ENCODE results near the gene CHMP5. TPM values are rescaled to one million over a fixed set of nuclear protein-coding genes. Genes with fewer than 3 reads are reported as not detected.

The CHMP5 gene
- total RNA-seq, 1 experiment from 2014 or later, result 63.0 TPM

GRCh38 chr9:33257276-33257675 lies 7.6 kb upstream of the CHMP5 start:
- Histone ChIP-seq H3K9me2 (ENCODE audit: insufficient read depth) (no peaks in the 10 kb centered on the region), H3K27ac (no peak overlapping the region), H2AFZ (no peak overlapping the region), H3K9me3 (ENCODE audit: insufficient read depth, low read depth) (no peaks in the 10 kb centered on the region), H3F3A (ENCODE audit: insufficient read depth, low read depth) (no peaks in the 10 kb centered on the region), H3K36me3 (ENCODE audit: low read depth) (peaks cover 15% of the 10 kb centered on the region), H3K4me1 (replicated peaks; ENCODE audit: insufficient read depth) (no peaks in the 10 kb centered on the region), H4K20me1 (ENCODE audit: insufficient read depth) (no peaks in the 10 kb centered on the region), H3K27me3 (ENCODE audit: insufficient read depth, low read depth) (no peaks in the 10 kb centered on the region), H3K79me2 (ENCODE audit: low read depth) (peaks cover 6% of the 10 kb centered on the region; the same call in 1 of the 2 replicates), H3K4me3 (no peak overlapping the region), H3K4me2 (no peak overlapping the region)
- POLR2A ChIA-PET (ENCODE audit: unreplicated experiment), result no interaction called here
- no TSS peak for BruUV-seq (replicated peaks)
- intact Hi-C loops (cut with micrococcal nuclease; ENCODE audit: unreplicated experiment), result no loop called here
- CTCF ChIA-PET, result no interaction called here
- TF ChIP-seq EZH2 (IDR thresholded peaks at IDR 0.05; ENCODE audit: low read depth), result no peak
- TF ChIP-seq CTCF (conservative IDR thresholded peaks at IDR 0.05), result no peak
- DNase-seq, result no peak

GRCh38 chr9:33260372-33260771 lies 4.5 kb upstream of the CHMP5 start:
- peaks cover 15% of the 10 kb centered on the region for H3K36me3 ChIP-seq (ENCODE audit: low read depth)
- POLR2A ChIA-PET (ENCODE audit: unreplicated experiment), result no interaction called here
- no peaks in the 10 kb centered on the region for H3K9me2 ChIP-seq (ENCODE audit: insufficient read depth)
- no peak overlapping the region for H3K27ac ChIP-seq
- no peak overlapping the region for H3K4me2 ChIP-seq
- H3K79me2 ChIP-seq (ENCODE audit: low read depth), result peaks cover 29% of the 10 kb centered on the region
- intact Hi-C loops (cut with micrococcal nuclease; ENCODE audit: unreplicated experiment), result no loop called here
- TF ChIP-seq CTCF (conservative IDR thresholded peaks at IDR 0.05), result no peak
- TF ChIP-seq EZH2 (IDR thresholded peaks at IDR 0.05; ENCODE audit: low read depth), result no peak
- H3K4me3 ChIP-seq, result no peak overlapping the region
- H3K9me3 ChIP-seq (ENCODE audit: insufficient read depth, low read depth), result no peaks in the 10 kb centered on the region
- no peaks in the 10 kb centered on the region for H3K27me3 ChIP-seq (ENCODE audit: insufficient read depth, low read depth)
- no peak overlapping the region for H2AFZ ChIP-seq
- H4K20me1 ChIP-seq (ENCODE audit: insufficient read depth), result no peaks in the 10 kb centered on the region
- no peaks in the 10 kb centered on the region for H3F3A ChIP-seq (ENCODE audit: insufficient read depth, low read depth)
- H3K4me1 ChIP-seq (replicated peaks; ENCODE audit: insufficient read depth), result peaks cover 9% of the 10 kb centered on the region
- no TSS peak for BruUV-seq (replicated peaks)
- CTCF ChIA-PET, result no interaction called here
- no peak for DNase-seq

DNA sequence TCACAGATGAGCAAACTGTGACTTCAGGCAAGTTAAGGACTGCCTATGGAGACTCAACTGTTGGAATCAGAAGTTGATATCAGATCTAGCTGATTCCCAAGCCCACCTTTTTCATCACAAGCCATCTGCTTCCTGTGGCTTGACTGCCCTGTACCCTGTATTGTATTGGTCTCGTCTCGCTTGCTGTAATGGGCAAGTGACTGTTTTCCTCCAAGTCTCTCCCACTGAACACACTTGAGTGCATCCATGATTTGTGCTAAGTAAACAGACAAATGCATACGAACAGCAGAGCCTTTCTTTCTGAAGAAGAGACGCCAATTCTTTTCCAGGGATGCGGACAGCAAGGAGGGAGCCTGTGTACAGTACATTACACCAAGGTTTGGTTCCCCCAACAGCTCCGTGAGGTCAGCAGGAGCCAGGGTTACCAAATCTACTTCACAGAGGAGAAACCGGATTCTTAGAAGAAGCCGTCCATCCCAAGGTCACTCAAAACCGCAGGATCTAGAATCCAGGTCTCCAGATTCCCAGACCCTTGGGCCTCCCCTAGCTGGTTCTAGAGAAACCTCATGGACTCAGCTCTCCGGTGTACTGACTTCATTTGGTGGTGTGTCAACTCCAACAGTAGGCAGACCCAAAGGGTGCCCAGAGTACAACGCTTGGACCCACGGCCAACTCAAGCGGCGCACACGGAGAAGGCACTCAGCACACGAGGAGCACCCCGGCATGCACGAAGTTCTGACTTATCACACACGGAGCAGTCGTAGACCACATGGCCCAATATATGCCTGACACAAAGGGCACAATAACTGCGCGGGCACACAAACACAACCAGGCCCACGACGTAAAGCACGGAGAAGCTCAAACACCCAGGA lies 1.5 kb upstream of the CHMP5 start:
- H3K4me2 ChIP-seq, result peak overlapping the region; percentile 97
- ChIA-PET CTCF (no interaction called here), POLR2A (ENCODE audit: unreplicated experiment) (interaction anchor here (0.5 kb wide), 1 partner anchor 884 kb away, joined by 7 read pairs; no protein-coding TSS in a partner anchor)
- H3K27me3 ChIP-seq (ENCODE audit: insufficient read depth, low read depth), result no peaks in the 10 kb centered on the region
- no peaks in the 10 kb centered on the region for H3K9me2 ChIP-seq (ENCODE audit: insufficient read depth)
- H3K36me3 ChIP-seq (ENCODE audit: low read depth), result peaks cover 8% of the 10 kb centered on the region; the same call in 1 of the 2 replicates
- TF ChIP-seq EZH2 (IDR thresholded peaks at IDR 0.05; ENCODE audit: low read depth) (no peak), CTCF (conservative IDR thresholded peaks at IDR 0.05) (no peak)
- peaks cover 15% of the 10 kb centered on the region for H3K4me1 ChIP-seq (replicated peaks; ENCODE audit: insufficient read depth)
- peak overlapping the region; percentile 89 for H3K4me3 ChIP-seq
- H3K27ac ChIP-seq, result peak overlapping the region; percentile 53
- no peaks in the 10 kb centered on the region for H3K9me3 ChIP-seq (ENCODE audit: insufficient read depth, low read depth)
- H3K79me2 ChIP-seq (ENCODE audit: low read depth), result peaks cover 35% of the 10 kb centered on the region
- H4K20me1 ChIP-seq (ENCODE audit: insufficient read depth), result no peaks in the 10 kb centered on the region
- no peaks in the 10 kb centered on the region for H3F3A ChIP-seq (ENCODE audit: insufficient read depth, low read depth)
- no peak for DNase-seq
- intact Hi-C loops (cut with micrococcal nuclease; ENCODE audit: unreplicated experiment), result loop anchor here (1.0 kb wide), 1 partner anchor 34 kb away; no protein-coding TSS in a partner anchor
- BruUV-seq (replicated peaks), result TSS peak; percentile 62
- peak overlapping the region; percentile 85 for H2AFZ ChIP-seq

All from PC-9 (cell line).